GM12874 (cell line): Measurements from ENCODE around the gene ABHD10.

ENCODE experiments used
- CTCF ChIP-seq: IDR thresholded peaks from 2 replicates; pipeline ENCODE4 v1.5.1; 2011; ENCODE audit warnings: low read depth, mild to moderate bottlenecking, control low read depth, low read length, moderate library complexity; ENCODE audit not compliant: insufficient read depth

ABHD10 gene

GRCh38 chr3:111975131-111975530 is 3.7 kb upstream of the ABHD10 start:
- no peak for TF ChIP-seq CTCF

GRCh38 chr3:111976254-111976653 is 2.6 kb upstream of the ABHD10 start:
- TF ChIP-seq CTCF = no peak

DNA sequence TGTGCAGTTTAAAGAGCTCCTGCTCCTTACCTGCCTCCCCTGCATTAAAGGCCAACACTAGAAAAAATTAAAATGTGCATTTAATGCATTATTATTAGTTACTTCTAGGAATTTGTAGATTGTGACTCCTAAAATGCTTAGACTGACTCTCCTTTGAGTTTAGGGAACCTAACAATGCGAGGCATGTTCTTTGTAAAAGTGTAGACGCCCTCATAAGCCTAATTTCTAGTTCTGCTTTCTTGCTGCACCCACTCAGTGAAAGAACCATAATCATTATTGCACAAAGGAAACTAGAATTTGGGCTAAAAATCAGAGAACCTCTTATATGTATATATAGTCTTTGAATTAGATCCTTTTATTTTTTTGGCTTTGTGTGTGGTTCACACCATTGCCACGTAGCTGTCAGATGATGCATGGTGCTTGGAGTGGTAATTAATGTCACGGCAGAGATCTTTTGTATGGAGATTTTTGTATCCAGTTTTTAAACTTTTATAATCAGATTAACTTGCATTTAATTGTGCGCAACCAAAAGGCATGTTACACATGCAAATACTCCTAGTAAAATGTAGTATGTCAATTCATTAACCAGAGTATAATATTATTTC is 710 bp downstream of the ABHD10 start:
- TF ChIP-seq CTCF = no peak

- no peak for TF ChIP-seq CTCF
Observed at GRCh38 chr3:111980716-111981456, 2.1 kb downstream of the ABHD10 start.

- TF ChIP-seq CTCF = no peak
Observed at GRCh38 chr3:111981457-111981763, 2.6 kb downstream of the ABHD10 start.

DNA sequence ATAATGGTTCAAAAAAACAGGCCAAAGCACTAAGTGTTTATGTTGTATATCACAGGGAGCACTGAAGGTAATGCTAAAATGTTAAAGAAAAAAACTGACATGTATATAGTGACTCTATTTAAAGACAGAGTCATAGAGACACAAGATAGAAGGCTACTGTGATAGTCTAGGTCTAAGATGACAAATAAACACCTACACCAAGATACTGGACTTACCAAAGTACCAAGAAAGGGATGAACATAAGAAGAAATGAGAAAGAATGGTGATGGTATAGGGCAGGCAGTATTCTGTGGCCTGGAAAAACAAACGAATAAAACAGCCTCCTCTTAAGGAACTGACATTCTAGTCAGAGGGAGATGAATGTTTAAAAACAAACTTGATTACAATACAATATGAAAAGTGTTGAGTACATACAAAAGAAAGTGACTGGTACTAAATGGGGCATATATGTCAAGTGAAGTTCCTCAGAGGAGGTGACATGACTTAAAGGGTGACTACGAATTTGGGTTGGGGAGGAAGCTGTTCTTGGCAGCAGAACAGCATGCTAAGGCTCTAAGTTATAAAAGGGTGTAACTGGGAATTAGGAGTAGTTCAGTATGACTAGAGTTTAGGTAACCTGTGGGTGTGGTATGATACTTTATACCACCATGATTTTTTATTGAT is 5.9 kb downstream of the ABHD10 start:
- no peak for TF ChIP-seq CTCF

DNA sequence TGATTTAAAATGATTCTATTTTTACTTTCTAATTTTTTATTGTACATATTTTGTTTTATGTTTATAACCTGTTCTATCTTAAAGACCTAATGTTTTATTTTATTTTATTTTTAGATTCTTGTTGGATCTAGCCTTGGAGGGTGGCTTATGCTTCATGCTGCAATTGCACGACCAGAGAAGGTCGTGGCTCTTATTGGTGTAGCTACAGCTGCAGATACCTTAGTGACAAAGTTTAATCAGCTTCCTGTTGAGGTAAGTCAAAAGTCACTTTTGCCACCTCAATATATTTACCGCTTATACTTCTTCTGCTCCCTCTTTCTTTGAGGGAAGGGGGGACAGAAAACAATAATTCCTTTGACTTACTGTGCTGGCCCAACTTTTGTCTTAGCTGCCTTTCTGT is 8.0 kb downstream of the ABHD10 start:
- TF ChIP-seq CTCF = no peak
